ENCODE data around the gene MKLN1.

- TF ChIP-seq CTCF (IDR thresholded peaks at IDR 0.05; ENCODE audit: poor library complexity, severe bottlenecking), result no peak
- no peak for TF ChIP-seq EZH2 (IDR thresholded peaks at IDR 0.05; ENCODE audit: borderline replicate concordance, insufficient read depth, low read length, poor library complexity, severe bottlenecking)
- no peak for TF ChIP-seq POLR2AphosphoS5 (IDR thresholded peaks at IDR 0.05)
Observed at GRCh38 chr7:131329176-131329570, 1.5 kb downstream of the MKLN1 start.
